Progenitor cell of endocrine pancreas (in vitro differentiated cells): ENCODE data around the gene AANAT. TPM values are rescaled to one million over a fixed set of nuclear protein-coding genes. Genes with fewer than 3 reads are reported as not detected.

Source experiments
- DNase-seq: peaks from one replicate; pipeline ENCODE4 v3.0.0; 2021; ENCODE audit warnings: low spot score; ENCODE audit not compliant: unreplicated experiment
- H3K27ac Mint-ChIP-seq: 2 replicates; pipeline ENCODE4 v1.8.0; 2021; ENCODE audit warnings: mild to moderate bottlenecking, moderate library complexity, mixed read lengths
- H3K27me3 Mint-ChIP-seq: 2 replicates; pipeline ENCODE4 v1.8.0; 2021; ENCODE audit warnings: mixed read lengths
- H3K36me3 Mint-ChIP-seq: 2 replicates; pipeline ENCODE4 v1.8.0; 2022; ENCODE audit warnings: mixed read lengths; ENCODE audit not compliant: insufficient read depth
- H3K4me1 Mint-ChIP-seq: 2 replicates; pipeline ENCODE4 v1.8.0; 2021; ENCODE audit warnings: low read depth, mixed read lengths
- H3K4me3 Mint-ChIP-seq: 2 replicates; pipeline ENCODE4 v1.8.0; 2021; ENCODE audit warnings: low read depth, mild to moderate bottlenecking, moderate library complexity, mixed read lengths
- H3K9me3 Mint-ChIP-seq: 2 replicates; pipeline ENCODE4 v1.8.0; 2021; ENCODE audit warnings: low read depth, mixed read lengths
- total RNA-seq: library from RNA; stranded (reverse); gene quantifications from 2 replicates; pipeline ENCODE4 v1.2.1, GENCODE V29; 2021
- TF ChIP-seq, protein P1 (sequence below): fragments of 200-600 bp; sonication (generic); IDR thresholded peaks from one replicate; pipeline ENCODE4 v1.5.0; 2021; ENCODE audit warnings: antibody characterized with exemption, mild to moderate bottlenecking; ENCODE audit not compliant: unreplicated experiment

AANAT gene
- total RNA-seq, 1 donor from 2014 or later, result not detected

DNA sequence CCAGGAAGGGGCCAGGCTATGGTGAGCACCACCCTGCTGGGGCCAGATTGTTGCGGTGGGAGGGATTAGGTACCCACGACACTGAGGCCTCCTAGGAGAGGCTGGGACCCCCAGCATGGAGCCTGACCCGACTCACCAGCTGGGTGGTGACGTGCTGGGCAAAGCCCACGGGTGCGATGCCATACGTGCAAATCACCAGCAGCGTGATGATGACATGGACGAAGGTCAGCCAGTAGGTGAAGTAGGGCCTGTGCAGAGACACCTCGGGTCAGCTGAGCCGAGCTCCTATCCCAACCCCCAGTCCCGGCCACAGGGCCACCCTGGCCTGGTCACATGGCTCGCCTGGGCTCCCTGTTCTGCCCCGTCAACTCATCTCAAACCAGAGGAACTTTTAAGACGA is 7.5 kb downstream of the AANAT start:
- no peak for DNase-seq
- Mint-ChIP-seq H3K36me3 (no peaks in the 10 kb centered on the region), H3K4me1 (no peaks in the 10 kb centered on the region), H3K4me3 (no peak overlapping the region), H3K27me3 (no peaks in the 10 kb centered on the region), H3K27ac (no peak overlapping the region), H3K9me3 (no peaks in the 10 kb centered on the region)
- TF ChIP-seq, protein P1, sequence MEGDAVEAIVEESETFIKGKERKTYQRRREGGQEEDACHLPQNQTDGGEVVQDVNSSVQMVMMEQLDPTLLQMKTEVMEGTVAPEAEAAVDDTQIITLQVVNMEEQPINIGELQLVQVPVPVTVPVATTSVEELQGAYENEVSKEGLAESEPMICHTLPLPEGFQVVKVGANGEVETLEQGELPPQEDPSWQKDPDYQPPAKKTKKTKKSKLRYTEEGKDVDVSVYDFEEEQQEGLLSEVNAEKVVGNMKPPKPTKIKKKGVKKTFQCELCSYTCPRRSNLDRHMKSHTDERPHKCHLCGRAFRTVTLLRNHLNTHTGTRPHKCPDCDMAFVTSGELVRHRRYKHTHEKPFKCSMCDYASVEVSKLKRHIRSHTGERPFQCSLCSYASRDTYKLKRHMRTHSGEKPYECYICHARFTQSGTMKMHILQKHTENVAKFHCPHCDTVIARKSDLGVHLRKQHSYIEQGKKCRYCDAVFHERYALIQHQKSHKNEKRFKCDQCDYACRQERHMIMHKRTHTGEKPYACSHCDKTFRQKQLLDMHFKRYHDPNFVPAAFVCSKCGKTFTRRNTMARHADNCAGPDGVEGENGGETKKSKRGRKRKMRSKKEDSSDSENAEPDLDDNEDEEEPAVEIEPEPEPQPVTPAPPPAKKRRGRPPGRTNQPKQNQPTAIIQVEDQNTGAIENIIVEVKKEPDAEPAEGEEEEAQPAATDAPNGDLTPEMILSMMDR, result no peak

DNA sequence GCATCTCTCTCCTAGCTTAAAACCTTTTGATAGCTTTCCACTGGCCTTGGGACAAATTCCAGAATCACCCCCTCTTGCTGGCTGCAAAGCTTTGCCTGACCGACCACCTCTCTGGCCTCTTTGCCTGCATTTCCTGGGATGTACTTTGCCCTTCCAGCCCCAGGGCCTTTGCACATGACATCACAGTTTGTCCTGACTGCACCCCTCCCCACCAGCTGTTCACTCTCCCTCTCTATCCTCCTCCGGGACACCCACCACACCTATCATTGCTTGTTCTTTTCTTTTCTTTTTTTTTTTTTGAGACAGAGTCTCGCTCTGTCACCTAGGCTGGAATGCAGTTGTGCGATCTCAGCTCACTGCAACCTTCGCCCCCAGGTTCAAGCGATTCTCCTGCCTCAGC is 7.9 kb downstream of the AANAT start:
- H3K4me1 Mint-ChIP-seq, result no peaks in the 10 kb centered on the region
- H3K9me3 Mint-ChIP-seq, result no peaks in the 10 kb centered on the region
- no peaks in the 10 kb centered on the region for H3K36me3 Mint-ChIP-seq
- no peak overlapping the region for H3K4me3 Mint-ChIP-seq
- TF ChIP-seq, protein P1, result no peak
- no peaks in the 10 kb centered on the region for H3K27me3 Mint-ChIP-seq
- DNase-seq, result no peak
- H3K27ac Mint-ChIP-seq, result no peak overlapping the region

DNA sequence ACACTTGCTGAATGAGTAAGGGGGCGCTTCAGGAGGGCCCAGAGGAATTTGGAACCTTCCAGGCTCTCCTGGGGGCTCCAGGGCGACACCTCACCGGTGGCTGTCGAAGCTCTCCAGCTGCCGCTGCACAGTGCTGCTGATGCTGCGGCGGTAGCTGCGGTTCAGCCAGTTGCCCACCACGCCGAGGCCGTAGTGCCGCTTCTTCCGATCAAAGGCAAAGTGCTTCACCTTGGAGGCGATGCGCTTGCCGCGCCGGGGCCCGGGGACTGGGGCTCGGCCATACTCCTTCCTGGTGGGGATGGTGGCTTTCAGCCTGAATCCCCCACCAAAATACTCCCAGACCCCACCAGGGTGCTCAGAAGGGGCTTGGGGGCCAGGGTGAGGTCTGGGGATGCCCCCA is 9.3 kb downstream of the AANAT start:
- no peaks in the 10 kb centered on the region for H3K9me3 Mint-ChIP-seq
- no peaks in the 10 kb centered on the region for H3K4me1 Mint-ChIP-seq

DNA sequence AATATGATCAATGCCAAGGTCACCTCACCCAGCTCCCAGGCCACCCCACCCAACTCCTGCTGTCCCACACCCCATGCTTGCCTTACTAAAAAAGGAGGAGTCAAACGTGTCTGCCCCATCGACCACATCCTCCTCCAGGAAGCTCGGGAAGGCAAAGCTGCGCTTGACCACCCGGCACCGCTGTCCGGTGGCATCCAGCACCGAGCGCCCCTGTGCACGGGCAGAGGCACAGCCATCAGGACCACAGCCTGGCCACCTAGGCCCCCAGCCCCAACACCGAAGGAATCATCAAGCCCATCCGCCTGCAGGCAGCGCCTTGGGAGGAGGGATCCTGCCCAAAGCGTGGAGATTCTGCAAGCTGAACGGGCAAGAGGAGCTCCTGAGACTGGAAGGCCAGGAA is 10.2 kb downstream of the AANAT start:
- DNase-seq, result no peak
- Mint-ChIP-seq H3K27ac (no peak overlapping the region), H3K4me3 (no peak overlapping the region), H3K9me3 (no peaks in the 10 kb centered on the region), H3K36me3 (no peaks in the 10 kb centered on the region), H3K27me3 (no peaks in the 10 kb centered on the region), H3K4me1 (no peaks in the 10 kb centered on the region)
- TF ChIP-seq, protein P1, result no peak

More for the DNA sequence above, 9.3 kb downstream of the AANAT start:
- Mint-ChIP-seq H3K27me3 (no peaks in the 10 kb centered on the region), H3K36me3 (no peaks in the 10 kb centered on the region), H3K4me3 (no peak overlapping the region), H3K27ac (no peak overlapping the region)
- no peak for DNase-seq
- TF ChIP-seq, protein P1, result no peak

DNA sequence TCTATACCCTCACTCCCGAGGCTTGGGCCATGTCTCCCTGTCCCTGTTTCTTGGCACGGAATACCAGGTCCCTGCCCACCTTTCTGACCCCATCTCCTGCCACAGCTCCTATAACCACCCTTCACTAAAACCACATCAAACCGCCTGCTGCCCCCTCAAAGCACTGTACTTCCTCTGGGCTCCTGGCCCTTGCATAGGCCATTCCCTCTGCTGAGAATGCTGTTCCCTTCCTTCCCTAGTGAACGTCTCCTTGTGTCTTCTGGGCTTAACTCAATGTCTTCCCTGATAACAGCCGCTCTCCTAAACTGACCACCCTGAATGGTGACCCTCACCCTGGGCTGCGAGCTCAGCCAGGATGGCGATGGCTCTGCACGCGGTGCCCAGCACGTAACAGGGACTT is 10.7 kb downstream of the AANAT start:
- Mint-ChIP-seq H3K4me1 (no peaks in the 10 kb centered on the region), H3K4me3 (no peak overlapping the region), H3K27ac (no peak overlapping the region), H3K27me3 (no peaks in the 10 kb centered on the region), H3K36me3 (no peaks in the 10 kb centered on the region), H3K9me3 (no peaks in the 10 kb centered on the region)
- TF ChIP-seq, protein P1, result no peak
- DNase-seq, result no peak
